Fibroblast of pulmonary artery (primary cell): ENCODE measurements around the gene LDB1.
A peak's percentile ranks its signal among the peaks of the same experiment; 100 is the strongest.

Experiments used
- DNase-seq: peaks from one replicate; pipeline ENCODE4 v3.0.0-alpha.2; 2010; ENCODE audit warnings: low read depth
- H3K4me3 ChIP-seq: replicated peaks from 2 replicates; pipeline ENCODE4 v1.5.1; 2011; ENCODE audit warnings: low read depth, mild to moderate bottlenecking, control low read depth, low read length, moderate library complexity
- CTCF ChIP-seq: IDR thresholded peaks from 2 replicates; pipeline ENCODE4 v1.5.1; 2011; ENCODE audit warnings: mild to moderate bottlenecking, control low read depth, low read length, inconsistent platforms; ENCODE audit errors: missing control alignments

Gene LDB1

GRCh38 chr10:102154466-102155116, 34.4 kb upstream of the LDB1 start:
- TF ChIP-seq CTCF: no peak
- no peak for DNase-seq
- H3K4me3 ChIP-seq: no peak overlapping the region

GRCh38 chr10:102153093-102153620, 33.0 kb upstream of the LDB1 start:
- DNase-seq: no peak
- H3K4me3 ChIP-seq: peak overlapping the region; percentile 99
- TF ChIP-seq CTCF: no peak

- peak; percentile 29 for DNase-seq
- H3K4me3 ChIP-seq: peak overlapping the region; percentile 99
- TF ChIP-seq CTCF: no peak
These were observed 32.4 kb upstream of the LDB1 start for GRCh38 chr10:102152545-102152890.

GRCh38 chr10:102151774-102152544, 31.8 kb upstream of the LDB1 start, which contains the start of gene NOLC1:
NOLC1 (plus strand) TSS chr10:102152389; CDS start chr10:102152411, 22 bp downstream.
- H3K4me3 ChIP-seq: peak within 1 kb of the TSS; percentile 99
- DNase-seq: peak; percentile 100
- TF ChIP-seq CTCF: no peak

GRCh38 chr10:102150970-102151773, 31.0 kb upstream of the LDB1 start:
- no peak for TF ChIP-seq CTCF
- peak; percentile 60 for DNase-seq
- peak overlapping the region; percentile 99 for H3K4me3 ChIP-seq

GRCh38 chr10:102148275-102148674, 28.1 kb upstream of the LDB1 start:
- DNase-seq: no peak
- no peak overlapping the region for H3K4me3 ChIP-seq
- TF ChIP-seq CTCF: no peak
